AG10803 (cell line): ENCODE results near the gene SLC4A4.

Source experiments
- DNase-seq: peaks from one replicate; pipeline ENCODE4 v3.0.0; 2010; ENCODE audit warnings: low read depth
- H3K4me3 ChIP-seq: 2 replicates; pipeline ENCODE4 v1.5.1; 2011; ENCODE audit warnings: mild to moderate bottlenecking, low read length, control low read depth
- CTCF ChIP-seq: conservative IDR thresholded peaks from 2 replicates; pipeline ENCODE4 v1.5.1; 2011; ENCODE audit warnings: mild to moderate bottlenecking, low read length, control low read depth, inconsistent platforms

Gene SLC4A4

GRCh38 chr4:71545168-71545567 lies 206.3 kb downstream of the SLC4A4 start:
- TF ChIP-seq CTCF, result no peak
- no peak overlapping the region for H3K4me3 ChIP-seq
- DNase-seq, result peak; percentile 74

GRCh38 chr4:71549516-71550160 lies 210.8 kb downstream of the SLC4A4 start:
- H3K4me3 ChIP-seq, result no peak overlapping the region
- no peak for TF ChIP-seq CTCF
- no peak for DNase-seq

- peak; percentile 27 for DNase-seq
- H3K4me3 ChIP-seq, result no peak overlapping the region
Observed at GRCh38 chr4:71550220-71551165, 211.7 kb downstream of the SLC4A4 start.

GRCh38 chr4:71553605-71554004 lies 214.8 kb downstream of the SLC4A4 start:
- DNase-seq, result peak; percentile 71
- peak; percentile 89 for TF ChIP-seq CTCF
- H3K4me3 ChIP-seq, result no peak overlapping the region

More at GRCh38 chr4:71550220-71551165, 211.7 kb downstream of the SLC4A4 start:
- TF ChIP-seq CTCF, result peak; percentile 23

- DNase-seq, result no peak
- no peak overlapping the region for H3K4me3 ChIP-seq
- no peak for TF ChIP-seq CTCF
Observed at GRCh38 chr4:71554025-71554424, 215.2 kb downstream of the SLC4A4 start.

GRCh38 chr4:71558248-71558647 lies 219.4 kb downstream of the SLC4A4 start:
- H3K4me3 ChIP-seq, result no peak overlapping the region
- TF ChIP-seq CTCF, result no peak
- DNase-seq, result no peak
